Loucy (cell line): Measurements from ENCODE around the gene S100A6.

Experiments
- EZH2phosphoT487 ChIP-seq: fragments of 200-600 bp; IDR thresholded peaks from 2 replicates; pipeline ENCODE4 v1.6.1; 2018; ENCODE audit warnings: antibody characterized with exemption, mild to moderate bottlenecking, moderate library complexity, borderline replicate concordance
- TF ChIP-seq, protein P1 (sequence below): fragments of 200-600 bp; sonication (generic); conservative IDR thresholded peaks from 2 replicates; pipeline ENCODE4 v1.5.1; 2014; ENCODE audit warnings: mild to moderate bottlenecking, antibody characterized with exemption, low read length

GRCh38 chr1:153536012-153536670, 350 bp upstream of the S100A6 start:
- TF ChIP-seq, protein P1, sequence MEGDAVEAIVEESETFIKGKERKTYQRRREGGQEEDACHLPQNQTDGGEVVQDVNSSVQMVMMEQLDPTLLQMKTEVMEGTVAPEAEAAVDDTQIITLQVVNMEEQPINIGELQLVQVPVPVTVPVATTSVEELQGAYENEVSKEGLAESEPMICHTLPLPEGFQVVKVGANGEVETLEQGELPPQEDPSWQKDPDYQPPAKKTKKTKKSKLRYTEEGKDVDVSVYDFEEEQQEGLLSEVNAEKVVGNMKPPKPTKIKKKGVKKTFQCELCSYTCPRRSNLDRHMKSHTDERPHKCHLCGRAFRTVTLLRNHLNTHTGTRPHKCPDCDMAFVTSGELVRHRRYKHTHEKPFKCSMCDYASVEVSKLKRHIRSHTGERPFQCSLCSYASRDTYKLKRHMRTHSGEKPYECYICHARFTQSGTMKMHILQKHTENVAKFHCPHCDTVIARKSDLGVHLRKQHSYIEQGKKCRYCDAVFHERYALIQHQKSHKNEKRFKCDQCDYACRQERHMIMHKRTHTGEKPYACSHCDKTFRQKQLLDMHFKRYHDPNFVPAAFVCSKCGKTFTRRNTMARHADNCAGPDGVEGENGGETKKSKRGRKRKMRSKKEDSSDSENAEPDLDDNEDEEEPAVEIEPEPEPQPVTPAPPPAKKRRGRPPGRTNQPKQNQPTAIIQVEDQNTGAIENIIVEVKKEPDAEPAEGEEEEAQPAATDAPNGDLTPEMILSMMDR = no peak
- TF ChIP-seq EZH2phosphoT487 = no peak
